ENCODE results near the gene GRIK2. TPM values are rescaled to one million over a fixed set of nuclear protein-coding genes. Genes with fewer than 3 reads are reported as not detected.

GRIK2 gene
- total RNA-seq, 4 donors from 2014 or later = 0.46 to 3.7 (median 1.8) TPM

- H3K27ac ChIP-seq (replicated peaks in 1 of 4) = no peak overlapping the region
- no peak for DNase-seq (ENCODE audit: extremely low spot score)
- no peaks in the 10 kb centered on the region for H3K9me3 ChIP-seq
- WGBS = 85% methylated on average over 2 of the region's 2 CpGs
- TF ChIP-seq CTCF (IDR thresholded peaks at IDR 0.05) = no peak
- no peak for TF ChIP-seq POLR2AphosphoS5 (IDR thresholded peaks at IDR 0.05)
- no peak for TF ChIP-seq EP300 (IDR thresholded peaks at IDR 0.05)
- TF ChIP-seq POLR2A (IDR thresholded peaks at IDR 0.05; ENCODE audit: low read depth) = no peak
- H3K27me3 ChIP-seq = no peaks in the 10 kb centered on the region
- no peak overlapping the region for H3K4me3 ChIP-seq
- intact Hi-C loops (cut with DNase I) = no loop called here
- no peaks in the 10 kb centered on the region for H3K4me1 ChIP-seq
- H3K36me3 ChIP-seq = no peaks in the 10 kb centered on the region
These were observed 252.3 kb downstream of the GRIK2 start for GRCh38 chr6:101645770-101646169.

GRCh38 chr6:101650402-101651100, 257.0 kb downstream of the GRIK2 start:
- intact Hi-C loops (cut with DNase I) = no loop called here
- Histone ChIP-seq H3K27ac (replicated peaks in 1 of 4) (no peak overlapping the region), H3K27me3 (no peaks in the 10 kb centered on the region), H3K4me3 (no peak overlapping the region), H3K9me3 (no peaks in the 10 kb centered on the region), H3K4me1 (no peaks in the 10 kb centered on the region), H3K36me3 (no peaks in the 10 kb centered on the region)
- WGBS = 66% methylated on average over 3 of the region's 3 CpGs
- TF ChIP-seq EP300 (IDR thresholded peaks at IDR 0.05) = no peak
- TF ChIP-seq CTCF (IDR thresholded peaks at IDR 0.05) = no peak
- DNase-seq (ENCODE audit: extremely low spot score) = no peak

- WGBS = 97% methylated on average over 2 of the region's 2 CpGs
These were observed 258.6 kb downstream of the GRIK2 start for GRCh38 chr6:101652079-101652478.

GRCh38 chr6:101655109-101655508, 261.6 kb downstream of the GRIK2 start:
- DNase-seq (ENCODE audit: extremely low spot score) = no peak
- Histone ChIP-seq H3K4me3 (no peak overlapping the region), H3K27ac (replicated peaks in 1 of 4) (no peak overlapping the region), H3K27me3 (no peaks in the 10 kb centered on the region), H3K4me1 (no peaks in the 10 kb centered on the region), H3K9me3 (no peaks in the 10 kb centered on the region), H3K36me3 (no peaks in the 10 kb centered on the region)
- TF ChIP-seq CTCF (IDR thresholded peaks at IDR 0.05) = no peak
- no peak for TF ChIP-seq EP300 (IDR thresholded peaks at IDR 0.05)
- TF ChIP-seq POLR2AphosphoS5 (IDR thresholded peaks at IDR 0.05) = no peak
- no peak for TF ChIP-seq POLR2A (IDR thresholded peaks at IDR 0.05; ENCODE audit: low read depth)
- intact Hi-C loops (cut with DNase I) = no loop called here

More at GRCh38 chr6:101652079-101652478, 258.6 kb downstream of the GRIK2 start:
- Histone ChIP-seq H3K9me3 (no peaks in the 10 kb centered on the region), H3K36me3 (no peaks in the 10 kb centered on the region), H3K27ac (replicated peaks in 1 of 4) (no peak overlapping the region), H3K27me3 (no peaks in the 10 kb centered on the region), H3K4me3 (no peak overlapping the region), H3K4me1 (no peaks in the 10 kb centered on the region)
- intact Hi-C loops (cut with DNase I) = no loop called here
- no peak for DNase-seq (ENCODE audit: extremely low spot score)
- no peak for TF ChIP-seq EP300 (IDR thresholded peaks at IDR 0.05)
- no peak for TF ChIP-seq POLR2AphosphoS5 (IDR thresholded peaks at IDR 0.05)
- no peak for TF ChIP-seq CTCF (IDR thresholded peaks at IDR 0.05)
- TF ChIP-seq POLR2A (IDR thresholded peaks at IDR 0.05; ENCODE audit: low read depth) = no peak

Data from esophagus muscularis mucosa (tissue), 4 donors.